Measurements from ENCODE around the gene SMIM13. TPM values are rescaled to one million over a fixed set of nuclear protein-coding genes. Genes with fewer than 3 reads are reported as not detected.

The SMIM13 gene
- total RNA-seq, 2 donors from 2014 or later: 7.5 to 8.4 TPM

- Histone ChIP-seq H3K27me3 (replicated peaks; ENCODE audit: insufficient read depth) (no peaks in the 10 kb centered on the region), H3K36me3 (no peaks in the 10 kb centered on the region), H3K4me1 (ENCODE audit: control insufficient read depth in 1 of 2, low read depth in 2 of 2) (no peaks in the 10 kb centered on the region), H3K27ac (no peak overlapping the region), H3K9me3 (no peaks in the 10 kb centered on the region), H3K4me3 (no peak overlapping the region)
- ATAC-seq (ENCODE audit: insufficient number of reproducible peaks, low FRiP score, low read depth) (no peak), DNase-seq (ENCODE audit: low spot score) (no peak)
- TF ChIP-seq CTCF (IDR thresholded peaks at IDR 0.05): no peak
These were observed 38.9 kb upstream of the SMIM13 start for GRCh38 chr6:11054722-11055121.

GRCh38 chr6:11055127-11055627, 38.5 kb upstream of the SMIM13 start:
- H3K27me3 ChIP-seq (replicated peaks; ENCODE audit: insufficient read depth): no peaks in the 10 kb centered on the region
- H3K4me3 ChIP-seq: no peak overlapping the region
- no peaks in the 10 kb centered on the region for H3K9me3 ChIP-seq
- DNase-seq (ENCODE audit: low spot score) (no peak), ATAC-seq (ENCODE audit: insufficient number of reproducible peaks, low FRiP score, low read depth) (no peak)
- no peaks in the 10 kb centered on the region for H3K36me3 ChIP-seq
- TF ChIP-seq CTCF (IDR thresholded peaks at IDR 0.05): no peak
- no peak overlapping the region for H3K27ac ChIP-seq
- no peaks in the 10 kb centered on the region for H3K4me1 ChIP-seq (ENCODE audit: control insufficient read depth in 1 of 2, low read depth in 2 of 2)

- H3K4me3 ChIP-seq: no peak overlapping the region
- TF ChIP-seq CTCF (IDR thresholded peaks at IDR 0.05): no peak
- H3K36me3 ChIP-seq: no peaks in the 10 kb centered on the region
- DNase-seq (ENCODE audit: low spot score): no peak
- H3K4me1 ChIP-seq (ENCODE audit: control insufficient read depth in 1 of 2, low read depth in 2 of 2): no peaks in the 10 kb centered on the region
- no peak overlapping the region for H3K27ac ChIP-seq
- H3K9me3 ChIP-seq: no peaks in the 10 kb centered on the region
- no peaks in the 10 kb centered on the region for H3K27me3 ChIP-seq (replicated peaks; ENCODE audit: insufficient read depth)
- no peak for ATAC-seq (ENCODE audit: insufficient number of reproducible peaks, low FRiP score, low read depth)
These were observed 36.8 kb upstream of the SMIM13 start for GRCh38 chr6:11056871-11057270.

GRCh38 chr6:11058406-11058805, 35.2 kb upstream of the SMIM13 start:
- Histone ChIP-seq H3K4me3 (no peak overlapping the region), H3K27me3 (replicated peaks; ENCODE audit: insufficient read depth) (no peaks in the 10 kb centered on the region), H3K4me1 (ENCODE audit: control insufficient read depth in 1 of 2, low read depth in 2 of 2) (no peaks in the 10 kb centered on the region), H3K9me3 (no peaks in the 10 kb centered on the region), H3K27ac (no peak overlapping the region), H3K36me3 (no peaks in the 10 kb centered on the region)
- no peak for TF ChIP-seq CTCF (IDR thresholded peaks at IDR 0.05)
- ATAC-seq (ENCODE audit: insufficient number of reproducible peaks, low FRiP score, low read depth): no peak
- DNase-seq (ENCODE audit: low spot score): no peak

GRCh38 chr6:11062083-11062482, 31.6 kb upstream of the SMIM13 start:
- TF ChIP-seq CTCF (IDR thresholded peaks at IDR 0.05): no peak
- no peak for ATAC-seq (ENCODE audit: insufficient number of reproducible peaks, low FRiP score, low read depth)
- H3K9me3 ChIP-seq: no peaks in the 10 kb centered on the region
- no peak for DNase-seq (ENCODE audit: low spot score)
- no peaks in the 10 kb centered on the region for H3K27me3 ChIP-seq (replicated peaks; ENCODE audit: insufficient read depth)
- no peaks in the 10 kb centered on the region for H3K4me1 ChIP-seq (ENCODE audit: control insufficient read depth in 1 of 2, low read depth in 2 of 2)
- no peak overlapping the region for H3K27ac ChIP-seq
- no peaks in the 10 kb centered on the region for H3K36me3 ChIP-seq
- no peak overlapping the region for H3K4me3 ChIP-seq
